ENCODE results near the gene CST6.
"Not testable (repeated sequence)": the region's sequence is repeated elsewhere in the genome, so short reads cannot be mapped to it uniquely, and the experiment has no call there.

The CST6 gene

GRCh38 chr11:66015936-66016792 is 4.4 kb downstream of the CST6 start:
- no peak for DNase-seq

DNA sequence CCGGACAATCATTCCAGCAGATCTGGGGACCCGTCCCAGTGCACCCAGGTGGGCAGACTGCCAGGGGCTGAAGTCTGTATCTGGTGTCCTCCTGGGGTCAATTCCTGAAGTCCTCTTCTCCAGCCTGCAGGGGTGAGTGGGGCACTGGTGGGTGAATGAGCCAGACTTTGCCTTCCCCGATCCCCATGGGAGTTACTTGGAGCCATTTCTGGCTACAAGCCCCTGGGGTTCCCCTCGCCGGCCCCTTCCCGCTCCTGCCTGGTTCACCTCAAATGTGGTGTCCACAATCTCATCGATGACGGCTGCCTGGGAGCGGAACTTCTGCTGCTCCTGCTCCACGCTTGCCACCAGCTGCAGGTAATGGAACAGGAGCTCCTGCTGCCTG is 5.0 kb downstream of the CST6 start:
- DNase-seq: no peak

- DNase-seq: no peak
Measured at GRCh38 chr11:66017321-66017720, 5.5 kb downstream of the CST6 start.

DNA sequence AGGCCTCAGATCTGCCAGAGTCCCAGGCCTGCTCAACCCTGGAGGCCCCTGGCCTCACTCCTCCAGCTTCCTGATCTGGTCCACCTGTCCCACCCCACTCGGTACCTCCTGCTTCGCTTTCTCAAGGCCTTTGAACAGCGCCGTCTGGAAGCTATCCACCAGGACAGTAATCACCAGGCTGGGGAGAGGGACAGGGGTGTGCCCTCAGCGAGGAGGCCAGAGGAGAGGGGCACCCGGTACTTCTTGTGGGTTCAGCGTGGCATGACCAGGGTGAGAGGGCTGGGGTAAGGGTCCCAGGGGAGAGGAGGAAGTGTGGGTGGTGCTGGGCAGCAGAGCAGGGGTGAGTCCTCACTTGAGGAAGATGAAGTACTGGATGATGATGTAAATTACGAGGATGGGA is 8.4 kb downstream of the CST6 start:
- no peak for DNase-seq

- DNase-seq: peak; percentile 57
Measured at GRCh38 chr11:66020618-66021357, 9.0 kb downstream of the CST6 start.

DNA sequence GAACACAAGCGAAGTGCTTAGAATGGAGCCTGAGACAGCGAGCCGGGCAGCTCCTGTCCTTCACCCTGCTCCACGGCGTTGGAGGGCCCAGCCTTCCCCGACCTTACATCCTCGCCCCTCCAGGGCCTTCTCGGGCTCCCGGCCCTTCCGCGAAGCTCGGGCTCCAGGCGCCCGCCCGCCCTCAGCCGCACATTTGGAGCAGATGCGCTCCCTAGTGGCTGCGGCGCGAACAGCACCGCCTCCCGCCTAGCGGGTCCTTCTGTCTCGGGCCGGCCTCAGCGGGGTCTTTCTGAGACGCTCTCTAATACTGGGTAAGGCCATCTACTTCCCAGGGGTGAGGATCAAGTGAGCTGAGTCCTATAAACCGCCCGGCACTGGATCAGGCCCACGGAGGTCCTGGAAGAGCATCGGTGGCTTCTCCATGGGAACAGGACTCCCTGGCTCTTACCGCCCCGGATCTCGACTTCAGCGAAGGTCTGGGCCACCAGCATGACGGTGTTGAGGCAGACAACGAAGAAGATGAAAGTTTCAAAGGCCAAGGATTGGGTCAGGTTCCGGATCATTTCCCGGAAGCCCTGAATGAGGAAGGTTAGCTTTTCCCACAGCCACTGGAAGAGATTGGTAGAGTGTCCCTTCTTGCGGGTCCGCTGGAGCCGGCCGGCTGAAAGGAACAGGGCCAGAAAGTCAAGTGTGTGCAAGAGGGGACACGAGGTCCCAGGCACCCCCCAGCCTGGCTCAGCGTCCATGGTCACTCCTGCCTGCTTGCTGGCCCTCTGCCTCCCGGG is 10.8 kb downstream of the CST6 start:
- peak; percentile 69 for DNase-seq

DNA sequence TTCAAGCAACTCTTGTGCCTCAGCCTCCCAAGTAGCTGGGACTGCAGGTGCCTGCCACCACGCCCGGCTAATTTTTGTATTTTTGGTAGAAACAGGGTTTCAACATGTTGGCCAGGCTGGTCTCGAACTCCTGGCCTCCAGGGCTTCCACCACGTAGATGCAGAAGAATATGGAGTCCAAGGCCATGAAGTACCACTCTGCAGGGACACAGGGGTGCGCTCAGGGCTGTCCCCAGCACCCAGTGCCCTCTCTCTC is 11.3 kb downstream of the CST6 start:
- not testable (repeated sequence) for DNase-seq

DNA sequence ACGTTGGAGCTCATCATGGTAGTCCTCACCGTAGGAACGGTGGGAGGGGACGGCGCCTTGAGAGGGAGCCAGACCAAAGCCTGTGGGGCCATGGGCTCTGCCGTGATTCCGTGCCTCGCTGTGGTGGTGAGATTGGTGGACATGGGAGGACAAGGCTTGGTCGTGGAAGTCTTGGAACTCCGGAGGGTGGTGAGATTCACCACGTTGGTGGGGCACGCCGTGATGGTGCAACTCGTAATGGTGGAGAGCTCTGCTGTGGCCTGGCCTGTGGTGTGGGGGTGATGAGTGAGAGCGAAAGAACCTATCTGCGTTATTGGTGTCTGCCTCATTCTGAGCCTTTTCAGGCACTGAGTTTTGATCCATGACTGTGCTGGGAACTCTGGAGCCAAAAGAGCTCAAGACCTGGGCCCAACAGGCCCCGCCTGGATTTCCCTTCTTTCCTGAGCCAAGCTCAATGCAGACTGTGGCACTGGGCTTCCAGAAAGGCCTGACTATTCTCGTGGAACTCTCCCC is 14.3 kb downstream of the CST6 start, which contains the start of gene CATSPER1:
Gene CATSPER1 (minus strand): TSS at position 463 of the 513 bp plus-strand sequence. CDS start 100 bp downstream, at position 363.
- DNase-seq: no peak

DNA sequence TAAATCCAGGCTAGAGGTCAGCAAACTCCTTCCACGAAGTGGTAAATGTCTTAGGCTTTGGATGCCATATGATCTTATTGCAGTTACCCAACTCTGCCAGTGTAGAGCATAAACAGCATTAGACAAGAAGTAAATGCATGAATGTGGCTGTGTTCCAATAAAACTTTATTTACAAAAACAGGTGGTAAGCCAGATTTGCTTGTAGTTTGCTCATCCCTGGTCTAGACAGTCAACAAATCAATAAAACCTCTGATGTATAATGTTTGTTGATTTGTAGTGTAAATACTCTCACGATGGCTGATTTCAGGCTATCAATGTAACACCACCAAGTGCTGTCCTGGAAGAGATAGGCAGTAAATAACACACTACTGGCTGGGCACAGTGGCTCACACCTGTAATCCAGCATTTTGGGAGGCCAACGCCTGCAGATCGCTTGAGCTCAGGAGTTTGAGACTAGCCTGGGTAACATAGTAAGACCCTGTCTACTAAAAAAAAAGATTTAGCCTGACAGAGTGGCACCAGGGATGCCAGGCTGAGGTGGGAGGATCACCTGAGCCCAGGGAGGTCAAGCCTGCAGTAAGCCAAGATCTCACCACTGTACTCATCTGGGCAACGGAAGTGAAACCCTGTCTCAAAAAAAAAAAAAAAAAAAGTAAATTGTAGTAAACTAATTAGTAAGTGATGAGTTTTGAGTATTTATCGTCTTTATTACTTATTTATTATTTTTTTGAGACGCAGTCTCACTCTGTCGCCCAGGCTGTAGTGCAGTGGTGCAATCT is 21.3 kb downstream of the CST6 start:
- DNase-seq: no peak

DNA sequence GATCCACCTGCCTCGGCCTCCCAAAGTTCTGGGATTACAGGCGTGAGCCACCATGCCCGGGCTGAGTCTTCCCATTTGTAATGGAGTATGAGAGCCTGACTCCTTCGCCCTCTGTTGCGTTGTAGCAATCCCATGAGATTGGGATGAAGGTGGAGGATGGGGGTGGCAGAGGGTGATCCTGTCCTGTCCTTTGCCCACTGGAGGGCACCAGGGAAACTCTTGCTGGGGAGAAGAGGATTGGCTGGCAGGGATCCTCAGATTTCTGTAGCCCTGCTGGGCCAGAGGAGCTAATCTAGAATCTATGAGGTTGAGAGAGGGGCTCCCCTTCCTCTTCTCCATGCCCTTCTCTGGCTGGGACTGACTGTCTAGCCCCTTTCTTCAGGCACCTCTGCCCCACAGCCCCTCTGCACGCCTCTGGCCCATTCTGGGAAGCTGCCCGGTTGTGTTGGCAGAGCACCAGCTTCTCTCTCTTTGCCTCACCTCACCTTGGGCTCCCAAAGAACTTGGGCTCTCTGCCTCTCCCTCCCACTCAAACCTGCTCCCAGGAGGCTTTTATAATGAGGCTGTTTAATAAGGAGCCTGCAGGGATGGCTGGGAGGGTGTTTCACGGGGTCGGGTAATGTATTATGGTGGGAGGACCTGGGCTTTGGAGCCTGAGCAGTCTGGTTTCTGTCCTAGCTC is 24.0 kb downstream of the CST6 start:
- no peak for DNase-seq

DNA sequence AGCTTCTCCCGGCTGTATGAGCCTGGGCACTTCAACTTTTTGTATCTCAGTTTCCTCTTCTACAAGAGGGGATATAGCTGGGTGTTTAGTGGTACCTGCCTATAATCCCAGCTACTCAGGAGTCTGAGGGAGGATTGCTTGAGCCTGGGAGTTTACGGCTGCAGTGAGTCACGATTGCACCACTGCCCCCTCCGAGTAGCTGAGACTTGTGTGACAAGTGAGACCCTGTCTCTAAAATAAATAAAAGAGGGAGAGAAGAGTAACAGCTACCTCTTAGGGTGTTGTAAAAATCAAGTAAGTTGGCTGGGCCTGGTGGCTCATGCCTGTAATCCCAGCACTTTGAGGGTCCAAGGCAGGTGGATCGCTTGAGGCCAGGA is 24.5 kb downstream of the CST6 start:
- DNase-seq: no peak

DNA sequence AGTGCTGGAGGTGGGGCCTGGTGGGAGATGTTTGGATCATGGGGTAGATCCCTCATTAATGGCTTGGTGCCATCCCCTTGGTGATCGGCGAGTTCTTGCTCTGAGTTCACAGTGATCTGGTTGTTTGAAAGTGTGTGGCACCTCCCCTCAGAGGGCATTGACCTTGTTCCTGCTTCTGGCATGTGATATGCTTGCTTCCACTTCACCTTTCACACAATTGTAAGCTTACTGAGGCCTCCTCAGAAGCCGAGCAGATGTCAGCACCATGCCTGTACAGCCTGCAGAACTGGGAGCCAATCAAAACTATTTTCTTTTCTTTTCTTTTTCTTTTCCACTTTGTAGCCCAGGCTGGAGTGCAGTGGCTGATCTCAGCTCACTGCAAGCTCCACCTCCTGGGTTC is 25.5 kb downstream of the CST6 start:
- no peak for DNase-seq

GRCh38 chr11:66039765-66040164 is 28.0 kb downstream of the CST6 start:
- DNase-seq: no peak

GRCh38 chr11:66042227-66042995 is 30.6 kb downstream of the CST6 start:
- no peak for DNase-seq

DNA sequence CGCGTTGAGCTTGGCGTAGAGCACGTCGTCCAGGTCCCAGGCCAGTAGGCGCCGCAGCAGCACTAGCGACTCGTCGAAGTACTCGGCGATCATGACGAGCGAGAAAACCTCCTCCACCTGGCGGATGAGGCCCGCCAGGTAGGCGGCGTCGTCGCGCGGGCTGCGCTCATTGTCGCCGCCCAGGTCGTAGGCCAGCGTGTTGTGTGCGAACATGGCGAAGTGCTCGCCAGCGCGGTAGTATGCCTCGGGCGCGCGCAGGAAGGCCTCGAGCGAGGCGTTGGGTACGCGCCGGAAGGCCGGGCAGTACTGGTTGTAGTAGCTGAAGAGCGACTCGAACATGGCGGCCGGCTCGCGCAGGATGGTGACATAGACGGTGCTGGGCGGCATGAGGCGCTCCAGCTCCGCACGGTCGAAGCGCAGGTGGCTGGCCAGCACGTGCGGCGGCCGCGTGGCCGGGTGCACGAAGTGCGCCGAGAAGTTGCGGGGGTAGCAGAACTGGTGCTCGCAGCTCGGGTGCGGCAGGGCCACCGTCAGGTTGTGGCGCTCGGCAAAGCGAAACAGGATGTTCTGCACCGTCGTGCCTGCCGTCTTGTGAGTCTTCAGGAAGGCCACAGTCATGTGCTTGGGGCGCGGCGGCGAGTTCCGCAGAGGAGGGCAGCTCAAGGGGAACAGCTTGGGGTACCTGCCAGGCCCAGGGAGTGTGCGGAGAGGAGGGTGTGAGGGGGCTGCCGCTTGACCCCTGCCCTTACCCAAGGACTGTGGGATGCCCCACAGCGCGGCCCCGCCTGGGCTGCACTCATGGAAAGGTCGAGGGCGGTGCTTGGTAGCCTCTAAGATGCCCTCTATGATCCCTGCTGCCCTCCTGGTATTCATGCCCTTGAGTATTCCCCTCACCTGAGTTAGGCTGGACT is 31.4 kb downstream of the CST6 start:
- no peak for DNase-seq

DNA sequence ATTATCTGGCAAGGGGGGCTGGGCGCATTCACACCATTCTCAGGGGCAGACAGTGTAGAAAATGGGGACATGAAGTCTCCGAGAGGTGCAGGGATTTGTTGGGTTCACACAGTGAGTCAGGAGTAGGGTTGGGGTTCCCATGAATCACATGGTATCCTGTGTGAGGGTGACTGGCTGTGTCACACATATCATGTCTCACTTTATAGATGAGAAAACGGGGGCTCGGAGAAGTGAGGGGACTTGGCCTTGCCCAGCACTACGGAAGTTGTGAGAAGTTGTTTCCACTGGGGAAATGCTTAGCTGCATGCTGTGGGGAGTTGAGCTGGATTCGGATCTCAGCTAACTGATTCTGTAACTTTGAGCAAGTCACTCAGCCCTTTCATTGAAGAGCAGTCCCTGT is 32.9 kb downstream of the CST6 start:
- DNase-seq: no peak

DNA sequence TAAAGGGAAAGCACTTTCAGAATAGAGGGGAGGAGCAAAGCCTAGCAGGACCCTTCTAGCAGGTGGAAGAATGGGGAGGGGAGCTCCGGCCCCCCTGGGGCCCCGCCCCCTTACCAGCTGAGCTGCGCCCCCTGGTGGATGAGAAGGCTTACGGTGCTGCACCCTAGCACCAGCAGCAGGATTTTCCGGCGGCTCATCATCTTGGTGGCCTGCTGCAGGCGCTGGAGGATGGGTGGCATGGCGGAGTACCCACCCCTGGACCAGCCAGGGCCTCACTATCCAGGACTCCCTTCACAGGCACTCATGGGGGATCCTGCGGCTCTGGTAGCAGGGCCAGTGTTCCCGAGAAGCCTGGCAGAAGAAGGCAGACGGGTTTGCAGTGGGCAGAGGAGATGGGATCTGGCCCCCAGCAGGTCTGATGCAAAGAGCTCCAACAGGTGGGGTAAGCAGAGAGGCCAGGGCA is 33.4 kb downstream of the CST6 start:
- DNase-seq: peak; percentile 58

DNA sequence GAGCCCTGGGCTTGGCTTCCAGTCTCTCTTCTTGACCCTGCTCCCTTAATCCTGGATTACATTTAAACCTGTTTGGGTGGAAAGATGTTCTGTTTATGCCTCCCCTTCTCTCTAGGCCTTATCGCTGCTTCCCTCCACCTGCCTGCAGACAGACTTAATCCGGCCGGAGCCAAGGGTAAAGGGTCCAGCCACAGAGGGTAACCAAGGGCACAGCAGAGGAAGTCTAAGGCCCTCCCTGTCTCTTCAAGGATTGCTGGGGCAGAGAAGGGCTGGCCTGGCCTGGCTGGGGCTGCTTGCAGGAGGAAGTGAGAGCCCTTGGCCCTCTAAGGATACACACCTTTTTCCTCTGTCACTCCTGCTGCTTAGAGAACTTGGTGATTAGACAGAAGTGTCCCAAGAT is 35.1 kb downstream of the CST6 start:
- DNase-seq: no peak

DNA sequence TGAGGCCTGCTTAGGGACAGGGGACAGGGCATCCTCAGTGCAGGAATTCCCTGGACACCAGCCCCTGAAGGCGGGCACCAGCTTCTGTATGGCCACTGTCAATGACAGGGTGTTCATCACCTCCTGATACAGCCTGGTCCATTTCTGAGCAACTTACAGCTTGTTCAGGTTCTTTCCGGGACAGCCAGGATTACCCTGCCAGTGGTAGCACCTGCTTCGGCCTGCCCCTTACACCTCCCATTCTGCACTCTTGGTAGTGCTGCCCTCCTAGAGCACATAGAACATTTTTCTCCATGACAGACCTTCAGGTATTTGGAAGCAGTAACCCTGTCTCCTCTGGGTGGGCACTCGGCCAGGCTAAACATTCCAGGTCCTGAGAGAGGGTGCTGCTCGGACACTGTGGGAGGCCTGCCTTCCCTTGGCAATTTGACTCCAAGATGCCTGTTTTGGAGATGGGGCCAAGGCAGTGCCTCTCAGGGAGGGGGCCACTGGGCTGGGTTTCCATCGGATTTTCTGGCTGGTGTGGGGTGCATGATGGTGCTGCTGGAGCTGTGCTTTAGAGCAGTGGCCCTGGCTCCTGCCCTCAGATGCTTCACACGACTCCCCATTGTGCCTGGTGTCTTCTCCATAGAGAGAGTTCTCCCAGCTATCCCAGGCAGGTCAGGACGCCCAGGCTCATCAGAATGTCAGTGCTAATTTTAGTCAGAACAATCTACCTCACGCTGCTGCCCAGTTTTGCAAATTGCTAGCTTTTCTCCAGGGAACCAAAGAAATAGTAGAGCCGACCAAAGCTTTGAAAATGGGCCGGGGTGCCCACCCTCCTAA is 35.9 kb downstream of the CST6 start:
- DNase-seq: no peak

All from T1000 (cell line).